Liver (tissue), 3 donors: Measurements from ENCODE around the gene BRD4.

Source experiments
- ATF3 ChIP-seq: IDR thresholded peaks from 2 replicates; pipeline ENCODE4 v1.6.1; 2016; ENCODE audit warnings: antibody characterized with exemption
- CTCF ChIP-seq: fragments of 150-350 bp; IDR thresholded peaks from 2 replicates; pipeline ENCODE4 v1.5.1; 2017; ENCODE audit warnings: improper control_type of control experiment, low read depth, low read length; ENCODE audit not compliant: missing input control
- JUND ChIP-seq, 2 donors: IDR thresholded peaks; 2 replicates each; pipeline ENCODE4 v1.6.1; 2016; ENCODE audit warnings: antibody characterized with exemption in 2 of 2
- RAD21 ChIP-seq, 2 donors: IDR thresholded peaks; 2 replicates each; pipeline ENCODE4 v1.6.1; 2016; ENCODE audit warnings: antibody characterized with exemption in 2 of 2, mild to moderate bottlenecking in 2 of 2
- REST ChIP-seq: IDR thresholded peaks from 2 replicates; pipeline ENCODE4 v1.6.1; 2016; ENCODE audit warnings: antibody characterized with exemption, mild to moderate bottlenecking
- donor health status: healthy.
- donor health status: healthy.

DNA sequence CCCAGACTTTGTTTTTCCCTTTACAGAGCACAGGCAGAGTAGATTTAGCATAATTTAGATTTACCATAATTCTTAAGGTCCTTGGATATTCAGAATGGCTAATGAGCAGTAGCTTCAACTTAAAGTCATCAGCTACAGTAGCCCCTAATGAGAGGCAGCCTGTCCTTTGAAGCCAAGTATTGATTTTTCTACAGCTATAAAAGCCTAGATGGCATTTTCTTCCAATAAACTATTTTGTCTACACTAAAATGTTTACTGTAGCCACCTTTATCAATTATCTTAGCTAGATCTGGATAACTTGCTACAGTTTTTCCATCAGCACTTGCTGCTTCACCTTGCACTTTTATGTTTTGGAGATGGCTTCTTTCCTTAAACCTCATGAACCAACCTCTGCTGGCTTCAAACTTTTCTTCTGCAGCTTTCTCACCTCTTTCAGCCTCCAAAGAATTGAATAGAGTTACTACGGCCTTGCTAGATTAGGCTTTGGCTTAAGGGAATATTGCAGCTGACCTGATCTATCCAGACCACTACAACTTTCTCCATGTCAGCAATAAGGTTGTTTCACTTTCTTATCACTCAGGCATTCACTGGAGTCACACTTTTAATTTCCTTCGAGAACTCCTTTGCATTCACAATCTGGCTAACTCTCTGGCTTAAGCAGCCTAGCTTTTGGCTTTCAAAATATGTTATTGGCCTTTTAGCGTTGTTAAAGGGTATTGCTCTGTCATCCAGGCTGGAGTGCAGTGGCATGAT is 26.6 kb downstream of the BRD4 start:
- TF ChIP-seq REST = no peak
- TF ChIP-seq CTCF = no peak
- no peak for TF ChIP-seq JUND (IDR thresholded peaks at IDR 0.05)
- TF ChIP-seq ATF3 = no peak
- TF ChIP-seq RAD21 (IDR thresholded peaks at IDR 0.05) = no peak
